Measurements from ENCODE around the gene ULBP3. TPM values are rescaled to one million over a fixed set of nuclear protein-coding genes. Genes with fewer than 3 reads are reported as not detected.

The ULBP3 gene
- total and polyA plus RNA-seq, 12 donors, result 0.52 to 2.1 (median 1.1) TPM; not detected in 1

DNA sequence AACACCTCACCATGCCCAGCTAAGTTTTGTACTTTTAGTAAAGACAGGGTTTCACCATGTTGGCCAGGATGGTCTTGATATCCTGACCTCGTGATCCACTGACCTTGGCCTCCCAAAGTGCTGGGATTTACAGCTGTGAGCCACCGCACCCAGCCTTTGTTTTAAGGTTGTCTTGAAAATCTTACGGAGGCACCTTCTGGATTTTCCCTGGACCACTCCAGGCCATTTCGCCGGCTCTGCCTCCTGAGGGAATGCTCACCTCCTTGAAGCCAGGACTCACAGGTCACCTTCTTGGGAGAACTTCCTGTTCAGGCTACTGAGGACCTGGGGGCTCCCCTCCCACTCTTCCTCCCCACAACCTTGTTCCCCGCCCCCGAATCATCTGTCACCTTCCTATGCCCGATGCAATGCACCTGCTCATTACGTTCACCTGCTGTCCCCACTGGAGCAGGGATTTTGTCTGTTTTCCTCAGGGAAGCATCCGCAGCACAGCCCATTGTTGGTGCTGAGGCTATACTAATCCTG lies 24.2 kb downstream of the ULBP3 start:
- Histone ChIP-seq H3K27me3 (peaks cover 0 to 66% (median 36%) of the 10 kb centered on the region in 7 donors), H3K36me3 (no peaks in the 10 kb centered on the region), H3K9me3 (no peaks in the 10 kb centered on the region), H3K27ac (no peak overlapping the region), H3K4me1 (no peaks in the 10 kb centered on the region), H3K4me3 (no peak overlapping the region)
- ATAC-seq (no peak), DNase-seq (no peak)
- intact Hi-C loops (cut with DNase I), result no loop called here
- TF ChIP-seq, protein P1, sequence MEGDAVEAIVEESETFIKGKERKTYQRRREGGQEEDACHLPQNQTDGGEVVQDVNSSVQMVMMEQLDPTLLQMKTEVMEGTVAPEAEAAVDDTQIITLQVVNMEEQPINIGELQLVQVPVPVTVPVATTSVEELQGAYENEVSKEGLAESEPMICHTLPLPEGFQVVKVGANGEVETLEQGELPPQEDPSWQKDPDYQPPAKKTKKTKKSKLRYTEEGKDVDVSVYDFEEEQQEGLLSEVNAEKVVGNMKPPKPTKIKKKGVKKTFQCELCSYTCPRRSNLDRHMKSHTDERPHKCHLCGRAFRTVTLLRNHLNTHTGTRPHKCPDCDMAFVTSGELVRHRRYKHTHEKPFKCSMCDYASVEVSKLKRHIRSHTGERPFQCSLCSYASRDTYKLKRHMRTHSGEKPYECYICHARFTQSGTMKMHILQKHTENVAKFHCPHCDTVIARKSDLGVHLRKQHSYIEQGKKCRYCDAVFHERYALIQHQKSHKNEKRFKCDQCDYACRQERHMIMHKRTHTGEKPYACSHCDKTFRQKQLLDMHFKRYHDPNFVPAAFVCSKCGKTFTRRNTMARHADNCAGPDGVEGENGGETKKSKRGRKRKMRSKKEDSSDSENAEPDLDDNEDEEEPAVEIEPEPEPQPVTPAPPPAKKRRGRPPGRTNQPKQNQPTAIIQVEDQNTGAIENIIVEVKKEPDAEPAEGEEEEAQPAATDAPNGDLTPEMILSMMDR (IDR thresholded peaks at IDR 0.05), result no peak
- WGBS, 2 donors, result 88 to 92% methylated on average over 10 of the region's 10 CpGs

DNA sequence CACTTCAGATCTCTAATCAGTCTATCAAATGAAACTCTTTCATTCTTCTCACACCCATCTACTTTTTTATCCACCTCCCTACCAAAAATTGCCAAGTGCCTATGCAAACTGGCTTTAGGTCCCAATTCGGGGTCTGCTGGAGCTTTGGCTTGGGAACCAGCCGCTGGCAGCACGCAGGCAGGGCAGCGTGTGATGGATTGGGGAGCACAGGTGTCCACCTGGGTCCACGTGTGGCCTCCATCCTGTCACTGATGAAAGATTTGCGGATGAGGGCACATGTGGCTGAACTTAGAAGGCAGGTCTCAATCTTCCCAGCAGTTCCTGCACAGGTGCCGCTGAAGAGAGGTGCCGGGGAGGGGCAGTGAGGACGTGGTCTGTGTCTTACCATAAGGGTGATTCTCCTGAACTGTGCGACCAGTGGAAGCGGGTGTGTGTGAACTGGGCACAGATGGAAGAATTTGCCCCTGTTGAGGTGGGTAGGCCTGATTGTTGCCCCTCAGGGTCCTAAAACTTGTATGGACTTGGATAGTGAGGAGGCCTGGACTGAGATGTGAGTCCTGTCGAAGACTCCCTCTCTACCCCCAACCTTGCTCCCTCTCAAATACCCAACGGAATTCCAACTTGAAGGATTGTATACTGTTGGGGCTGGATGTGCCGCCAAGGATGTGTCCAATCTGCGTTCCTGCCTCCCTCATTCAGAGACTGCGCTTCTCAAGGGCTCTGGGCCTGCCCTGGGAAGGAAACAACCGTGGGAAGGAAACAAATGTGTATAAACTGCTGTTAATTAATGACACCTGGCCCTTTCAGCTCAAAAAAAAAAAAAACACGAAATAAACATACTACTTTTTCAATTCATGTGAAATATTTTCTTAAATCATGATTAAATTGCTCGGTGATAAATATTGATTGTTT lies 25.2 kb downstream of the ULBP3 start:
- no peaks in the 10 kb centered on the region for H3K36me3 ChIP-seq
- peaks cover 0 to under 1% (median 0%) of the 10 kb centered on the region in 9 donors for H3K4me1 ChIP-seq
- TF ChIP-seq, protein P1 (IDR thresholded peaks at IDR 0.05), result no peak
- H3K27me3 ChIP-seq, result peaks cover 0 to 66% (median 45%) of the 10 kb centered on the region in 7 donors
- intact Hi-C loops (cut with DNase I), result no loop called here
- H3K27ac ChIP-seq, result no peak overlapping the region
- no peak for ATAC-seq
- H3K4me3 ChIP-seq, result no peak overlapping the region
- WGBS, 2 donors, result 79 to 83% methylated on average over 19 of the region's 19 CpGs
- no peak for DNase-seq
- H3K9me3 ChIP-seq, result no peaks in the 10 kb centered on the region

DNA sequence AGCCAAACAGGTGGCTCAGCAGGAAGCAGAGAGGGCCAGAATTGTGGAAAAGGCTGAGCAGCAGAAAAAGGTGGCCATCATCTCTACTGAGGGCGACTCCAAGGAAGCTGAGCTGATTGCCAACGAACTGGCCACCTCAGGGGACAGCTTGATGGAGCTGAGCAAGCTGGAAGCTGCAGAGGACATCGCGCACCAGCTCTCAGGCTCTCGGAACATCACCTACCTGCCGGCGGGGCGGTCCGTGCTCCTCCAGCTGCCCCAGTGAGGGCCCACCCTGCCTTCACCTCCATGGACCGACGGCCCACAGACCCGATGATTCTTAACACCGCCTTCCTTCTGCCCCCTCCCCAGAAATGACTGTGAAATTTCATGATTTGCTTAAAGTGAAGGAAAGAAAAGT lies 25.8 kb downstream of the ULBP3 start:
- no peak overlapping the region for H3K27ac ChIP-seq
- H3K9me3 ChIP-seq, result no peaks in the 10 kb centered on the region
- intact Hi-C loops (cut with DNase I), result no loop called here
- peaks cover 5 to 70% (median 52%) of the 10 kb centered on the region in 7 donors for H3K27me3 ChIP-seq
- no peak for ATAC-seq
- H3K4me1 ChIP-seq, result peaks cover 0 to 7% (median 2%) of the 10 kb centered on the region in 9 donors
- H3K4me3 ChIP-seq, result no peak overlapping the region
- no peak for DNase-seq
- H3K36me3 ChIP-seq, result no peaks in the 10 kb centered on the region
- TF ChIP-seq, protein P1 (IDR thresholded peaks at IDR 0.05), result no peak
- WGBS, 2 donors, result 91 to 92% methylated on average over 13 of the region's 13 CpGs

DNA sequence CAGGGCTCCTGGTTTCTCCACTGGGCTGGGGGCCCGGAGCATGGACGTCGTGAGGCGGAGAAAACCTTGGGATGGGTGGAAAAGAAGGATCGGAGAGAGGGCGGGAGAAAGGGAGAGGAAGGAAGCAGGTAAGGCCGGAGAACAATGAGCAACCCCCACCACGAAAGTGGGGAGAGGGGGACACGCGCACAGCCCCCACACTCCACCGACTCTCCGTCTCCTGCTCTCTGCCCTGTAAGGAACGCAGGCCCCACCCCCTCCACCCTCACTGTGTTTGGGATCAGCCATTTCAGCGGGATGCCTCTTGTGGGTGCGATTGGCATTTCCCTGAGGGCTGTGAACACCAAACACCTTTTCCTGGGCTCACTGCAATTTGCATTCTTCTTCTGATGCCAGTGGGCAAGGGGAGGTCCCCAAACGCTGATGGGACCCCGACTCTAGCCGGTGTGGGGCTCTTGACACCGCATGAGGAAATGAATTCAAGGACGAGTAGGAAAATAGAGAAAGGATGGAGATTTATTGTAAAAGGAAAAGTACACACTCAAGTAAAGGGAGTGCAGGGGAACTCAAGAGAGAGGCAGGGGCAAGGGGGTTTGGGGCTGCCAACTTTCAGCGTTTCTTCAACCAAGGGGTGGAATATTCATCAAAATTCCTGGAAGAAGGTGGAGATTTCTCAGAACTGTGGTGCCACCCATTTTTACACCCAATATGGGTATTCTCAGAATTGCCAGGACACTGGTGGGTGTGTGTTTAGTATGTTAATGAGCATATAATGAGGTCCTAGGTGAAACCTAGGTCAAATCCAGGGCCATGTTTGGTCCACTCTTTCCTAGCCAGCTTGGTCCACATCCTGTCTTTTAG lies 30.5 kb downstream of the ULBP3 start:
- TF ChIP-seq, protein P1 (IDR thresholded peaks at IDR 0.05), result no peak
- H3K27me3 ChIP-seq, result peaks cover 21 to 91% (median 77%) of the 10 kb centered on the region in 7 donors
- ATAC-seq (peak in 4 of 8 donors; percentile 9 to 46 (median 40)), DNase-seq (no peak)
- no peaks in the 10 kb centered on the region for H3K36me3 ChIP-seq
- intact Hi-C loops (cut with DNase I), result no loop called here
- 5 to 6% methylated on average over 19 to 21 of the region's 21 CpGs for WGBS, 2 donors
- H3K4me1 ChIP-seq, result peaks cover 2 to 17% (median 12%) of the 10 kb centered on the region in 9 donors
- no peak overlapping the region for H3K27ac ChIP-seq
- peak overlapping the region in 7 of 10 donors; percentile 6 to 31 (median 25) for H3K4me3 ChIP-seq
- no peaks in the 10 kb centered on the region for H3K9me3 ChIP-seq

Data from heart right ventricle (tissue), 16 donors.